GM15510 (cell line): ENCODE results near the gene OXT.

Experiments
- POLR2A ChIP-seq: IDR thresholded peaks from 3 replicates; pipeline ENCODE4 v1.6.1; 2011; ENCODE audit warnings: borderline replicate concordance; ENCODE audit not compliant: insufficient read length; ENCODE audit errors: extremely low read depth

The OXT gene

GRCh38 chr20:3115190-3116107 is 44.0 kb downstream of the OXT start:
- TF ChIP-seq POLR2A = no peak

GRCh38 chr20:3116341-3116740 is 44.9 kb downstream of the OXT start:
- TF ChIP-seq POLR2A = no peak

GRCh38 chr20:3119044-3119443 is 47.6 kb downstream of the OXT start:
- TF ChIP-seq POLR2A = no peak

GRCh38 chr20:3121271-3121911 is 50.0 kb downstream of the OXT start:
- TF ChIP-seq POLR2A = no peak
